Ovary (tissue), 3 donors: ENCODE data around the gene APOA4.

ENCODE experiments used
- POLR2A ChIP-seq: fragments of 450-650 bp; IDR thresholded peaks from one replicate; pipeline ENCODE4 v1.6.1; 2017; ENCODE audit warnings: antibody characterized with exemption, mild to moderate bottlenecking, moderate library complexity
- TF ChIP-seq, protein P1 (sequence below), 3 donors: fragments of 450-650 bp in 2 of 3; fragments of 200-600 bp in 1 of 3; IDR thresholded peaks; one replicate each; pipeline versions ENCODE4 v1.5.1 to v1.8.0; 2016 to 2022; ENCODE audit warnings: antibody characterized with exemption in 3 of 3, mild to moderate bottlenecking in 1 of 3
- donor health status: DM: no; HTN: no; CAD: no.

DNA sequence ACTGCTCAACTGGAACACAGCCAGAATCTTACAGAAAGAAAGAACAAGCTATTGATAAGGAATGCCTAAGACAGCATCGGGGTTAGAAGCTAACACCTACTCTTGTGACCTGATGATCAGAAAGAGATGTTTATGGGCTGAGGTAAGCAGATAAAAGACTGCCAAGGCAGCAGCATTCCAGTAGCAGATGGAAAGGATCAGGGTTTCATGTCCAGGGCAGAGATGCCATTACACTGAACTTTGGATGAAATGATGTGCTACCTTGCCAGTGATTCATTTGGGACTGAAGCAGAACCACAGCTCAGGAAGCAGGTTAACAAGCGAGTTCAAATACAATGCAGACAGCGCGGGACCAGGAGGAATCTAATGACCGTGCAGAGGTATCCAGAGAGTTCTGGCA, 41.4 kb upstream of the APOA4 start:
- TF ChIP-seq POLR2A = no peak
- TF ChIP-seq, protein P1, sequence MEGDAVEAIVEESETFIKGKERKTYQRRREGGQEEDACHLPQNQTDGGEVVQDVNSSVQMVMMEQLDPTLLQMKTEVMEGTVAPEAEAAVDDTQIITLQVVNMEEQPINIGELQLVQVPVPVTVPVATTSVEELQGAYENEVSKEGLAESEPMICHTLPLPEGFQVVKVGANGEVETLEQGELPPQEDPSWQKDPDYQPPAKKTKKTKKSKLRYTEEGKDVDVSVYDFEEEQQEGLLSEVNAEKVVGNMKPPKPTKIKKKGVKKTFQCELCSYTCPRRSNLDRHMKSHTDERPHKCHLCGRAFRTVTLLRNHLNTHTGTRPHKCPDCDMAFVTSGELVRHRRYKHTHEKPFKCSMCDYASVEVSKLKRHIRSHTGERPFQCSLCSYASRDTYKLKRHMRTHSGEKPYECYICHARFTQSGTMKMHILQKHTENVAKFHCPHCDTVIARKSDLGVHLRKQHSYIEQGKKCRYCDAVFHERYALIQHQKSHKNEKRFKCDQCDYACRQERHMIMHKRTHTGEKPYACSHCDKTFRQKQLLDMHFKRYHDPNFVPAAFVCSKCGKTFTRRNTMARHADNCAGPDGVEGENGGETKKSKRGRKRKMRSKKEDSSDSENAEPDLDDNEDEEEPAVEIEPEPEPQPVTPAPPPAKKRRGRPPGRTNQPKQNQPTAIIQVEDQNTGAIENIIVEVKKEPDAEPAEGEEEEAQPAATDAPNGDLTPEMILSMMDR (IDR thresholded peaks at IDR 0.05) = no peak
